Stimulated activated CD8-positive, alpha-beta memory T cell treated with anti-CD3 and anti-CD28 coated beads, Interleukin-12 subunit alpha, Interleukin-12 subunit beta, amount 100 ng/mL, for 1 hour (primary cell): ENCODE data around the gene DPYD.

Experiments
- DNase-seq: peaks from one replicate; pipeline ENCODE4 v3.0.0-alpha.2; 2020; ENCODE audit warnings: low read depth

The DPYD gene

GRCh38 chr1:97143236-97143882 lies 777.5 kb downstream of the DPYD start:
- no peak for DNase-seq

- DNase-seq: no peak
These were observed 780.2 kb downstream of the DPYD start for GRCh38 chr1:97140611-97141010.

GRCh38 chr1:97139512-97139911 lies 781.3 kb downstream of the DPYD start:
- DNase-seq: no peak

GRCh38 chr1:97138515-97139032 lies 782.3 kb downstream of the DPYD start:
- no peak for DNase-seq

- DNase-seq: no peak
These were observed 782.8 kb downstream of the DPYD start for GRCh38 chr1:97137862-97138514.

GRCh38 chr1:97136996-97137395 lies 783.8 kb downstream of the DPYD start:
- DNase-seq: no peak

- DNase-seq: no peak
These were observed 784.9 kb downstream of the DPYD start for GRCh38 chr1:97135972-97136371.

- no peak for DNase-seq
These were observed 792.4 kb downstream of the DPYD start for GRCh38 chr1:97128426-97128825.

GRCh38 chr1:97123717-97124431 lies 797.0 kb downstream of the DPYD start:
- DNase-seq: no peak

GRCh38 chr1:97120806-97121205 lies 800.0 kb downstream of the DPYD start:
- DNase-seq: no peak

- DNase-seq: no peak
These were observed 801.3 kb downstream of the DPYD start for GRCh38 chr1:97119260-97120158.

GRCh38 chr1:97114842-97115241 lies 806.0 kb downstream of the DPYD start:
- no peak for DNase-seq

GRCh38 chr1:97112442-97112841 lies 808.4 kb downstream of the DPYD start:
- DNase-seq: no peak

GRCh38 chr1:97108179-97108578 lies 812.7 kb downstream of the DPYD start:
- no peak for DNase-seq

GRCh38 chr1:97105531-97105930 lies 815.3 kb downstream of the DPYD start:
- DNase-seq: no peak

GRCh38 chr1:97101509-97101908 lies 819.3 kb downstream of the DPYD start:
- DNase-seq: no peak

GRCh38 chr1:97097404-97097925 lies 823.4 kb downstream of the DPYD start:
- DNase-seq: no peak

GRCh38 chr1:97095764-97096163 lies 825.1 kb downstream of the DPYD start:
- DNase-seq: no peak

GRCh38 chr1:97094247-97094972 lies 826.4 kb downstream of the DPYD start:
- DNase-seq: no peak

GRCh38 chr1:97093741-97094140 lies 827.1 kb downstream of the DPYD start:
- DNase-seq: no peak

- DNase-seq: no peak
These were observed 828.0 kb downstream of the DPYD start for GRCh38 chr1:97092824-97093223.
